Muscle of back (tissue), 11 donors: ENCODE data around the gene LRRTM4. TPM values are rescaled to one million over a fixed set of nuclear protein-coding genes. Genes with fewer than 3 reads are reported as not detected.
A peak's percentile ranks its signal among the peaks of the same experiment; 100 is the strongest.
"Not testable (repeated sequence)": the region's sequence is repeated elsewhere in the genome, so short reads cannot be mapped to it uniquely, and the experiment has no call there.

Experiments used
- DNase-seq, 3 donors: peaks; one replicate each; pipeline versions ENCODE4 v3.0.0 to v3.0.0-alpha.2; 2013
- polyA plus RNA-seq, 10 donors: library from polyadenylated mRNA; unstranded; fragments of 120-200 nt; gene quantifications; one replicate each; pipeline ENCODE4 v1.2.1, GENCODE V29; 2013; ENCODE audit not compliant: insufficient read length in 10 of 10

The LRRTM4 gene
- polyA plus RNA-seq, 10 donors, result 0.20 to 1.8 (median 0.49) TPM

DNA sequence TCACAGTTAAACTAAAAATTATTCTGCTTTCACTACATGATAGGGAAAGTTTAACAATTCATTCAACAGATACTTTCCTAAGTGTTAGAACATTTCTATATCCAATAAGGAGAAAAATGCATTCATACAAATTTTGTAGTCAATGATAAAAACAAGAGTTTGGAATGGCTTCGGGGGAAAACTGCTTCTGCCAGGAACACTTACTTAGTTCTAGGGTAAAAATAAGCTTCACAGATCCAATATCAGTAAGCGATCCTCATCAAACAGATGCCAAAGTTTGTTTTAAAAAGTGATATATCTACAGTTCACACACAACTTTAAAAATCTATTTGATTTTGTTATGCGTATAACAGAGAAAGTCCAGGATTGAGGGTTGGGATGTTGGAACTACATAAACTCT is 199.7 kb downstream of the LRRTM4 start:
- no peak for DNase-seq

DNA sequence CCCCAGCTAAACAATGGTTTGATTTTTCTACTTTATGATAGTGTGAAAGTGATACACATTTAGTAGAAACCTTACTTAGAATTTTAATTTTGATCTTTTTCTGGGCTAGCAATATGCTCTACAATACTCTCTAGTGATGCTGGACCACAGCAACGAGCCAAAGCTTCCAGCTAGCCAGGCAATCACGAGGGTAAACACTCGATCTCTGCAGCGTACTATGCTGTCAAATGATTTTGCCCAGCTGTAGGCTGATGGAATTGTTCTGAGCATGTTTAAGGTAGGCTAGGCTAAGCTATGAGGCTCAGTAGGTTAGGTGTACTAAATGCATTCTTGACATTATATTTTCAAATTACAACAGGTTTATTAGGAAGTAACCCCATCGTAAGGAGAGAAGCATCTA is 207.5 kb downstream of the LRRTM4 start:
- DNase-seq, result no peak

DNA sequence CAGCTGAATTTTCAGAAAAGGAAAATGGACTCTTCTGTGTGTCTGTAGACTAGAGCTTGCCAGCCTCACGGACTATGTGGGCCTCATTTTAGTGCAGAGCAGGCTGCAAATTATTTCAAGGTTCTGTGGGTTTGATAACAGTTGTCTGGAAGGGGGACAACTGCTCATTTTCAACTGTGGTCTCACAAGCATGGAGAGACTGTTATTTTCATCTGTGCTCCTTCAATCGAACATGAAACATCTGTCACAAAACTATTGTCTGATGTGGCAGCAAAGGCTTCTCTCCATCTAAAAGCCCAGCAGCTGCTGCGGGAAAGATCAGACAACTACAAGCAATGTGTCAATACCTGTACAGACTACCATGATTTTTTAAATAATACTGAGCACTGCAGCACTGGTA is 211.8 kb downstream of the LRRTM4 start:
- no peak for DNase-seq

DNA sequence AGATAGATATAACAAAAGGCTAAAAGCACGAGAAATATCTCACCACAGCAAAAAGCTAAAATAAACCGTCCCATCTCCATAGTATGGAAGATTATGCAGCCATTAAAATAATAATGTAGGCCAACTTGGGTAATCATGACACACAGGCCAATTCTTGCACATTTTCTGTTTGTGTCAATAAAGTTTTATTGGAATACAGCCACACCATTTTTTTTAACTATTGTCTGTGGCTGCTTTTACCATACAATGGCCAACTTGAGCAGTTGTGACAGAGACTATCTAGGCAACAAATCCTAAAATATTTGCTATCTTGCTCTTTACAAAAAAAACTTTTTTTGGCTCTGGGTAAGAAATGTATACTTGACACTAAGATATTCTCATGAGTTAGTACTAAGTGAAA is 212.5 kb downstream of the LRRTM4 start:
- DNase-seq, result no peak

DNA sequence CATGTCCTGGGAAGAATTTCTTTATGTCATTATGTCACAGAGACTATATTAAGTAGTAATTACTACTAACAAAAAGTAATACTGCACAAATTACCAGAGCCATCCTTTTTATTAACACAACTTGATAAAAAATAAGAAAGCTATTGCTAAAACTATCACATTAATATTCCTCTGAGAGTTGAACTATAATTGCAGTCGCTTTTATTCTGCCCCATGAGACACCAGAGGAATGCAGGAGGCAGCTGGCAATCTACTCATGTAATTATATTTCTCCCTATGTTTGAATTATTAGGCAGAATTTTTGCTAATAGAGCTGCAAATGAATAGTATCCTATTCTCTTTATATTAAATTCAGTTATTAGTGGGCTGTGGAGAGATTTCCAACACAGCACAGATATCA is 220.7 kb downstream of the LRRTM4 start:
- no peak for DNase-seq

DNA sequence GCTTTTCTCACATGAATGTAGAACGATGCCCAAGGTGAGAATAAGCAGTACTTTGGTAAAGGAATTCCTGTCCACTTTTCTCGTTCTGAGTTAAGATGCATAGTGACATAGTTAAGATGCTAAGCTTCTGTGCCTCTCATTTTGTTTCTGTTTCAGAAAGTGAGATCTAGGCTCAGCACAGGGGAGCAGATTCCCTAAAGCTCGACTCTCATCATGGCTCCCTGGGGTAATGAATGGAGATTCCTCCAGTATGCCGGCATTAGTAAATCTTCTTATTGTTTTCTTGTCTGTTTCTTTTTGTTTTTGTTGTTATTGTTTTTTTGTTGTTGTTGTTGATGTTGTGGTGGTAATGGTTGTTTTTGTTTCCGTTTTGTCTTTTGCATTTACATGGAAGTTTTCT is 225.4 kb downstream of the LRRTM4 start:
- no peak for DNase-seq

DNA sequence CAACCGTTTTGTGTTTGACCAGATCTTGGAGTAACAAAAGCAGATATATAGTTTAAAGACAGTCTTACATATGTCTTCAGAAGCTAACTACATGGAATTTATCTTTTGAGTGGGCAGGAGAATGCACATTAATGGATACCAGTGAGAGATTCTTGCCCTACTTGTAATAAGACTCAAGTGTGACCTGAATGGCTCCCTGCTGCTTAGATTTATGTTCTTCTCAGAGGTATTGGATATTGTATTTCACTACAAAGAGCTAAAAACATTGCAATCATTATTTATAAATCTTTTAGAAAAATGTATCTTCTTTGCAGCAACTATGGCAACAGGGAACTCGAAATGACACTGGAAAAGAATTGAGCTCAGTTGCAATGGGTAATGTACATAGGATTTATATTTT is 227.7 kb downstream of the LRRTM4 start:
- no peak for DNase-seq

DNA sequence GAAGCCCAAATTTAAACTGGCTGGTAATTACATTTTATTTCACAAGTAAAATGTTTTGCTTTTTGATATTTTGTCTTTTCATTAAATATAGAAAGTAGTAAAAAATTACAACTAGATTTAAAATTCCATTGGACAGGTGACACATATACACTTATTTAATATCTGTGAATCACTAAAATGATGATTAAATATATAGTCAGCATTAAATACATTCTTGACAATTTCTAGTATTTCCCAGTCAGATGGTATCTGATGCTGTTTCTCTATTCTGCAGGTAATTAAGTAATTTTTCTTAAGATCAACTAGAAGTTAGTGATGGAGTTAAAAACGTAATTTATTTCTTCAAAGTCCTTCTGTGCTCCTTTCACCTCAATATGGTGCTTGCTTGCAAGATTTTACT is 237.8 kb downstream of the LRRTM4 start:
- DNase-seq, result no peak

DNA sequence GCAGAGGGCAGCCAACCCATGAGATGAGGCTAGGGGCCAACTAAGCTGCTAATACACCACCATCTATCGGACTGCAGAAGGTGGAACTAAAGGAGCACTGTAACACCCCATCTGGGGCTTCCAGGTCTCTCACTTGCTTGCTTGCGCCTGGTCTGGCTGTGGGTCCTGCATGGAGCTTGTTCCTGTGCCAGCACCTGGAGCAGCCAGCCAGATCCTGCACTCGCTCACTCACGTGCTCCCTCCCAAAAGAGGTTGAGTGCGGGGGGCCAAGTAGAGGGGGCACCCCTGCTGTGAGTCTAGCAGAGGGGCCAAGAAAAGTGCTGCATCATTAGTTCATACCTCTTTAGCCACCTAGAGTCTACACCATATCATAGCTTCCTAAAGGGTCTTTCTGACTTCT is 250.9 kb downstream of the LRRTM4 start:
- DNase-seq, result no peak

DNA sequence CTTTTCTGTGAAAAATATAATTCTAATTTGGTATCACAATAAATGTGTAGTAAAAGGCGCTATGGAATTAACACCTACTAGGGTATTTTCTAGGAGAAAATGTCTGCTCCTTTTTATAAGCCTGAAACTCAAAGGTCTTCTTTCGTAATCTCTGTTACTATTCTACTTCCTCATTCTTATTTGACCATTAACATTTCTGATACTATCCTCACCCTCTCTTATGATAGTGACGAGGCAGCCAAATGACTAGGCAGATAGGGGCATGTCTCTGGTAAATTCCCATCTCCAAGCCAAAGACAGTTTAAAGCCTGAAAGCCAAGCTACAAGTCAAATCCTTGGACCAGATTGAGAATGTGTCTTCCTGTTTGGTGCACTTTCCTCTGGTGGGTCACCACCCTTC is 251.7 kb downstream of the LRRTM4 start:
- no peak for DNase-seq

DNA sequence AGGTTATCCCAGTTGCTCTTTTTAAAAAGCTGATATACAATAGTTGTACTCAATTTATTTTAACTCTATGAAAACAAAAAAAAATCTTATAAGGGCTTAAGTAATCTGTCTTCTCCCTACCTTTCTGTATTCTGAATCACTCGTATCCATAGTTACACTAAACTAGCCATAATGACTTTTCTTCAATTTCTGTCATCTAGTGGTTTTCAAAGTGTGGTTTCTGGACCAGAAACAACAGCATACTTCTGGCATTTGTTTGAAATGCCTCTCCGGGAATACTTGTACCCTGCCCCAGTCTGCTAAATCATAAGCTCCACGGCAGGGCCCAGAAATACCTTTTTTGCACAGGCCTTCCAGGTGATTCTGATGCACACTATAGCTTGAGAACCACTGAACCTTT is 253.6 kb downstream of the LRRTM4 start:
- DNase-seq, result no peak

DNA sequence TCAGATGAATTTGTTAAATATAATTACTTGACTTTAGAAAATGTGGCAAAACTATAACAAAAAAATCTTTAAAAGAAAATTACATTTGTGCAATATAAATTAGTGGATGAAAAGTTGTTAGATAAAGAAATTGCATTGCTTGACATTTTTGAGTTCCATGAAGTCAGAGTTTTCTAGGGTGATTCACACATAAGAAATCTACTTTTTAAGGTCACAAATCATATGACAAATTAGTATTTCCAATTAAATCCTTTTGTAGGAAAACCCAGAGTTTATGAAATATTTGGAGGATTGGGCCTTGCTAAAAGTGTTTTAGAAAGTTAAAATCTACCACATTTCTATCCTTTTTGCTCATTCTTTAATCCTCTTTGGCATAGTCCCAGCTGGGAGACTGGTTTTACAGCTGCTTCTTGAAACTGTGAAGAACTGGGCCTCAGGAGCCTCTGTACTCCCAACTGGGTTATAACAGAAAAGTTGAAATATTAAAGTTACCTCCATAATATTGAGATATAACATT is 289.2 kb downstream of the LRRTM4 start:
- no peak for DNase-seq

DNA sequence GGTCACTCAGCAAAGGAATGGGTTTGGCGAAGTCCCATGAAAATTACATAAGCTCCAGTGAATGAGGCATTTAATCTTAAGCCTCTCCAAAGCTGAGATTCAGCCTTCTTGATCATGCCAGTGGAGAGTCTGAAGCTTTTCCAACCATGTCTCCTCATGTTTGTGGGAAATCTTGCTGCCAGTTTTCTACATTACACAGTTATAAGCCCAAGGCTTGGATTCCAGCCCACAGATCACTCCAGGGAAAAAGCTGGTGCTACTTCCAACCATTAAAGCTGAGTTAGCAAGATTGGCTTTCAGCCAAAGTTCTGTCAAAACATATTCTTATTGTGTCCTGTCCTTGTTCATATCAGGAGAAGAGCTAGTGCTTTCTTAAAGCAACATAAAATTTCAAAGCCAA is 293.8 kb downstream of the LRRTM4 start:
- peak in 1 of 3 donors; percentile 8 for DNase-seq

DNA sequence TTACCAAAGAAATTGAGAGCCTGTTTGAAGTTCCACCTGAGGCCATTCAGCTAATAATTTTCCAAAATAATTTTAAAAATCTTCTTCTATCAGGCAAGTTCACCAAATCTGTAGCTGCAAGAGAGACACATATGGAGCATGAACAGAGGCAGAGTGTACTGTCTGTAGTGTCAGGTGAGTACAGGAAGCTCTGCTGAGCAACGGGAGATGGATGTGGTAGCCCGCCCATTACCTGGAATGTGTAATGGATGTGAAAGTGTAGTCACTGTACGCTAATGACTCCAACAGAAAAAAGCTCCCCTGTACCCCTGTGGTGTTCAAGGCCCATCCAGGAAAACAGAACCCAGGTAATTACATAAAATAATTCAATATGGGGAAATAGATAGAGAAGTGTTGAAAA is 311.5 kb downstream of the LRRTM4 start:
- no peak for DNase-seq

DNA sequence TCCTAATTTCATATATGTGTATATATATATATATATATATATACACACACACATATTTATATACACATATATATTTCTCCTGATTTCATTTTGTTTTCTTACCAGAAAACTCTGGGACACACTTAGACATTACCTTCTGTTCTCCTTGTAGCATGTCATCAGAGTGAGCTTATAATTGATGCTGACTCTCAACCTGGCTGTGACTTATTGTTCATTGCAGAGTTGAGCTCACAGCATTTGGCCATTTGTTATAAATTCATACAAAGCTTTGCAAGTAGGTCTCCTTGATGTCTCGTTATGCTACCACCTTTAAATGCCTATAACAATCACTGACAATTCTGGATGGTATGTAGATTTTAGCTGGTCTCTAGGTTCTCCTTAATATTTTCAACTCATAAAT is 314.8 kb downstream of the LRRTM4 start:
- DNase-seq, result no peak

DNA sequence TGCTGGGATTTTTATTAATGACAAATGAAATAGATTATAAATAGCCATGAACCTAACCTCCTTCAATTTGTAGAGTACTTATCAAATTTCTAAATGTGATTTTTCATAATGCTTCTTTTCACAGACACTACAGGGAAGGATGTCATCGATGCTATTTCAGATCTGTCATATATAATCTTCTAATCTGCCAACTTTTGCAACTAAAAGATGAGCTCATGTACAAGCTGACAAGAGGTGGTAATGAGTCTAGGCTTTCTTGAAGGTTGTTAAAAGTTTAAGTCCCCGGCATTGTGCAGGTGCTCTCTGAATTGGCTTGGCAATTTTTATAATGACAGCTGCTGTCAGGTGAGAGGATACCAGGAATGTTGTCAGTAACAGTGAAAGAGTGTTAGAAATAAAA is 320.4 kb downstream of the LRRTM4 start:
- no peak for DNase-seq

DNA sequence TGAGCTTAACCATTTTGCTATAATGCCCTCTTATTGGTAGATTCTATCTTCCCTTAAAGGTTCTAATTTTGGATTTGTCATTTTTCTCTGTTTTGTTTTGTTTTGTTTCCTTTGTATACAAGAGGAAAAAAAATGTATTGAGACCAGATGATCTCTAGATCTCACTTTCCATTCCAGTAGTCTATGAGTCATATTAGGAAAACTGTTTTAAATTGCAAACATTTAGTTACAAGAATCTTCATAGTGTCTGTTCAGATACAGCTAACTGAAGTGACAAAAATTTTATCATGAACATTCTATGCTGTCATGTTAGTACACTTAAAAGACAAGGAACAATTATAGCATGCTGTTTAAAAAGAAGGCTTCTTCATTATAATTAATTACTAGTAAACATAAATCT is 322.8 kb downstream of the LRRTM4 start:
- DNase-seq, result no peak

DNA sequence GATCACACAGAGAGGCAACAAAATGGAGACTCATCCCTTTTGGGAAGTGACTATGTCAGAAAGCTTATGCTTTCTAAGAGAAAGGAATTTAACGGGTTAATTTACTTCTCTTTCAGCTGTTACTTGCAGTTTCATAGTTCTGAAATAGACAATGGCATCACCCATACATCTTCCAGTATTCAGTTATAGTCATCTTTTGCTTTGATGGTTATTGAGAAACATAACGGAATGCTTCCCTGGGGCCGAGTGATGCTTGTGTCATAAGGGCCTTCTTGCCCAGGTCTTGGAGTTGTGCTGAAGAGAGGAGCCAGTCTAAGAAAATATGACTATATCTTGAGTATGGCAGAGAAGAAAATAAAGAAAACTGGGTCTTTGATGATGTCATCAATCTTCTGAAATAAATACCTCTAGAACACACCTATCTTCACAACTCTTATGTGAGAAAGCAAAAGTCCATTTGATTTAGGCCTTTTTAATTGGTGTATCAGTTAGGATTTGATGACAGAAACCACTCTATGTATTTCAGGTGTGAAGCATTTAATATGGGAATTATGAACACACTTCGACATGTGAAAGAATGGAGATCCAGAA is 328.2 kb downstream of the LRRTM4 start:
- DNase-seq, result no peak

DNA sequence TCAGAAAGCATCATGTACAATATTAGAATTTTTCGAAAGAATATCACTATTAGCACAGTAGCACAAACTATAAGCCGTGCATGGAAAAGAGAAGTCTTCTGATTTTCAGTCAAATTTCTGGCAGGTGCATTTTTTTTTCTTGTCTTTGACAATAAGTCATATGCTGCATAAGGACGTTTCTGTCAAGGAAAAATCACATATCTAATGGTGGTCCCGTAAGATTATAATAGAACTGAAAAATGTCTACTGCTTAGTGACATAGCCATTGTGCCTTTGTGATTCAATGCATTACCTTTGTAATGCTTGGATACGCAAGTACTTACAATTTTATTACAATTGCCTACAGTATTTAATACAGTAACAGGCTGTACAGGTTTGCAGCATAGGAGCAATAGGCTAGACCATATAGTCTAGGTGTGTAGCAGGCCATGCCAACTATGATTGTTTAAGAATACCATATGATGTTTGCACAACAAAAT is 329.3 kb downstream of the LRRTM4 start:
- no peak for DNase-seq

DNA sequence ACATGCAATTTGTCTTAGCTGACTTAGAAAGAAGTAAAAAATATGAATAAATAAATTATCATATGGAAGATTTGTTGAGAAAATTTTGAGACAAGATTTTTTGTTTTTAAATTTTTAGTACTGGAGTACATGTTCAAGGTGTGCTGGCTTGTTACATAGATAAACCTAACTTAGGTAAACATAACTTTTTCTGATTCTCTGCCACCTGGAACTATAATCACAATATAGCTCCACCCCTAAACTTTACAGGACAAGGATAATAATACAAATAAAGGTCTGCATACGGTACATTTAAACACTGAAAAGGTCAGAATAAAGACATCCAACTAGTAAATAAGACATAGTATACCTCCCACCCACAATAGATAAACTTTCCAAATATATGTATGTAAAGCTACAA is 330.5 kb downstream of the LRRTM4 start:
- DNase-seq, result no peak

DNA sequence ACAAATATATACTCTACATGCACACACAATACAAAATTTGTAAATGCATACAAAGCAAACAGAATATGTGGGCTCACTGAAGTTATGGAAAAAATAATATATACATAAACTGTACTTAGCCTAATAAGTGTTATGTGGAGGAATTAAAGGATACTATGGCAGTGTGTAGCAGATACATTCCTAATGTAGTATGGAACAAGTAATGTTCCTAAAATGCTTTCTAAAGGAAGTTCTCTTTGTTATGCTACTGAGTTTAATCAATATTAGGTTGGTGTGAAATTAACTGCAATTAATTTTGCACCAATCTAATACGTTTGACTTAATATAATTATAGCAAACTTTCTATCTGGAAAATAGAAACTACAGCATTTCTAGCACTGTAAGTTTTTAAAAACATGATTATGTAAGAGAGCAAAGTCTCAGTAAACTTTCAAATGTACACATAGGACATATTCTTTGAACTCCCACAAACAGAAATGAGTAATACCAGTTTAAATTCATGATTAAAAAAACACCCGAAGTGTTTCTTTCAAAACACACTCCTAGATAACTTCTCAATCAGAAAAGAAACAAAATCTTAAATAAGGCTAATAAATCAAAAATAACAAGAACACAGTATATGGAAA is 331.3 kb downstream of the LRRTM4 start:
- DNase-seq, result no peak

DNA sequence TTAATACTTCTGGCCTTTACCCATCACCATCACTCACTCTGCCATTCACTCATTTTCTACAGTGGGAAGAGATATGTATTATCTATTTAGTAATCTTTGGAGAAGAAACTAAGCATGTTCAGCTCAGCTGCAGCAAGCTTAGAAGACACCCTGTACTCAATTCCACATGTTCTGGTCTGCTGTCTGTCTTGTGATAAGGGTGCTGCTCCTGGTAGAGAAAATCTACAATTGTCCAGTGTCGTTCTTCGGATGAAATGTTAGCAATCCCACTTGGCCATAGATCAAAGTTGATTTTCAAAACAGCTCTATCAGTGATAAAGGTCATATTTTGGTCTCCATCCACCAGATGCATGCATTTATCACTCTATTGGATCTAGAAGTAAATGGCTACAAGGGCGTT is 337.1 kb downstream of the LRRTM4 start:
- DNase-seq, result no peak

DNA sequence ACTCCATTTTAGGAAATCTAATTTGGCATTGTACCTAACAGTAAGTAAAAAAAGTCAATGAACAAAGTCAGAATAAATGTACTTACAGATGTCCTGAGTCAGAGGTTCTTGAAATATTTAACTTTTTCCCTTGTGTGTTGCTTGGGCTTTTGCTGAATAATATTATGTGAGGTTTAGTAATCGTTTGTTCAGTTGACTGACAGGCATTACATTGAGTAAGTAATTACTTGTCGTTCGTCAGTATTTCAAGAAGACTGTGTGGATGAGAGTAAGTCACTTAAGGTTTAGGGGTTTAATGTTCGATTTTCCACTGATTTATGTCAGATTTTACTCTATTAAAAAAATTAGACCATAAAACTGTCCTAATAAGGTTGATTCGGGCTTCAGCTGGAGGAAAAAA is 342.9 kb downstream of the LRRTM4 start:
- DNase-seq, result no peak

DNA sequence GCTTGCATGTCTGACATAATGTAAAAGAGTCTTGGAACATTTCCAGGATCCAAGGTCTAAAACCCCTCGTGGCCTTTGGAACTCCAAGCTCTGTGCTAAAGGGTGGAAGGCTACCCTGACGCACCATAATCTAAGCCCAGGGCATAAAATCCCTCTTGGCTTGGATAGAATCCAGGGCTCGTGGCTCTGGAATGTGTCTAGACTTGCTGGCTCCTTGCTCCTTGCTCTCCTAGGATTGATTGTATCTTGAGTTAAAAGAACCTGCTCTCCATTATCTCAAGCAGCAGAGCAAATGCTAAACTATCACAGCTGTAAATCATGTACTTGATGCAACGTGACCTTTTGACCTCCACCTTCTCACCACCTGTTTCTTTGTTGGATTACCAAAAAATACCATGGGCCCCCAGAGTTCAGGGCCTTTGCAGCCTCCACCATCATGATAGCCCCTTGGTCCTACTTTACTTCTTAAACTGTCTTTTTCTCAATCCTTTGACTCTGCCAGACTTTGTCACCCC is 346.9 kb downstream of the LRRTM4 start:
- DNase-seq, result not testable (repeated sequence)
